Large intestine (tissue), 3 donors: ENCODE measurements around the gene FYCO1. TPM values are rescaled to one million over a fixed set of nuclear protein-coding genes. Genes with fewer than 3 reads are reported as not detected.

Source experiments
- DNase-seq, 2 donors: peaks; one replicate each; pipeline versions ENCODE4 v3.0.0 to v3.0.0-alpha.2; 2013
- H3K27ac ChIP-seq: one replicate; pipeline ENCODE4 v1.5.1; 2013; ENCODE audit warnings: low read length
- H3K27me3 ChIP-seq: 2 replicates; pipeline ENCODE4 v1.6.1; 2013; ENCODE audit warnings: low read length; ENCODE audit not compliant: control insufficient read depth, insufficient read depth
- H3K36me3 ChIP-seq: 2 replicates; pipeline ENCODE4 v1.6.1; 2013; ENCODE audit warnings: low read length; ENCODE audit not compliant: control insufficient read depth, insufficient read depth
- H3K4me1 ChIP-seq: one replicate; pipeline ENCODE4 v1.6.1; 2013; ENCODE audit warnings: low read length; ENCODE audit not compliant: control insufficient read depth, insufficient read depth
- H3K4me3 ChIP-seq: one replicate; pipeline ENCODE4 v1.5.1; 2013; ENCODE audit warnings: low read length
- H3K9me3 ChIP-seq: one replicate; pipeline ENCODE4 v1.6.1; 2013; ENCODE audit warnings: mild to moderate bottlenecking, low read depth, low read length, moderate library complexity; ENCODE audit not compliant: control insufficient read depth
- WGBS: methylation state at CpG from one replicate; pipeline ENCODE4 v1.1.5; 2013; ENCODE audit warnings: low lambda C conversion rate; ENCODE audit not compliant: insufficient coverage; 5-methylcytosine and 5-hydroxymethylcytosine counted together
- polyA plus RNA-seq: library from polyadenylated mRNA; unstranded; fragments of 120-200 nt; gene quantifications from one replicate; pipeline ENCODE4 v1.2.1, GENCODE V29; 2013

Gene FYCO1
- polyA plus RNA-seq, 1 donor, result 19.6 TPM

DNA sequence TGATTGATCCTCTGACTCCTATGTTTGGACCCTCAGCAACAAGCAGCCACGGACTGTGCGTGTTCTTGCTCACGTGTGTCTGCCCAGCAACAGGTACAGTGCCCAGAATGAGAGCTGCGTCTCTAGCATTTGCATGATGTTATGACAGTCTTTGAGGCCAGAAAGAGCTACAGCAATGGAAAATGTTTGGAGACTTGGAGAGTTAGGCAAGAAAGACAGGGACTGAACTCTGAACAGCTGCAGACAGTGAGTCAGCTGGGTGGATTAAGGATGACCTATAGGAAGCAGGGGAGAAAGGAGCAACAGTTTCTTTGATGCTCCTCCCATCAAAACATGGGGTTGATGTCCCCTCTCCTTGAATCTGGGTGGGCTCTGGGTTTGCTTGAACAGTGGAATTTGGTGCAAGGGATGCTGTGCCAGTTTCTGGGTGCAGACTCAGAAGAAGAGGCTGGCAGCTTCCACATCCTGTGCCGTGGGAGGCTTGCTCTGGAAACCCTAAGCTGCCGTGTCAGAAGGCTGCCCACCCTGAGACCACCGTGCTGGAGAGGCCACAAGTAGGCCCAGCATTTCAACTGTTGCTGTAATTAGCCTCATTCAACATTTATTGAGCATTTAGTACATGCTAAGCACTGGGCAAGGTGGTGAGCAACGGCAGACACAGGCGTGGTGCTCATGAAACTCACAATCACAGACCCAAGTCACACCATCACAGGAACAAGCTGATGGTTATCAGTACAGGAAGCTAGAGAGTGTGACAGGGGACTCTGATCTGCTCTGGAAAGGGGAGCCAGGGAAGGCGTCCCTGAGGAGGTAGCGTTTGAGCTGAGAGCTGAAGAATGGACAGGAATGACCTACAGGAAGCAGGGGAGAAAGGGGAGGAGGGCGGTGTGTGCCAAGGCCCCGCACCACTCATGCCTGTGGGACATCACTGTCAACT, 87.6 kb downstream of the FYCO1 start:
- Histone ChIP-seq H3K27ac (no peak overlapping the region), H3K4me3 (no peak overlapping the region), H3K4me1 (no peaks in the 10 kb centered on the region), H3K9me3 (no peaks in the 10 kb centered on the region), H3K27me3 (no peaks in the 10 kb centered on the region), H3K36me3 (no peaks in the 10 kb centered on the region)
- no CpG with 5 or more reads among the region's 13 CpGs for WGBS
- DNase-seq, result no peak

DNA sequence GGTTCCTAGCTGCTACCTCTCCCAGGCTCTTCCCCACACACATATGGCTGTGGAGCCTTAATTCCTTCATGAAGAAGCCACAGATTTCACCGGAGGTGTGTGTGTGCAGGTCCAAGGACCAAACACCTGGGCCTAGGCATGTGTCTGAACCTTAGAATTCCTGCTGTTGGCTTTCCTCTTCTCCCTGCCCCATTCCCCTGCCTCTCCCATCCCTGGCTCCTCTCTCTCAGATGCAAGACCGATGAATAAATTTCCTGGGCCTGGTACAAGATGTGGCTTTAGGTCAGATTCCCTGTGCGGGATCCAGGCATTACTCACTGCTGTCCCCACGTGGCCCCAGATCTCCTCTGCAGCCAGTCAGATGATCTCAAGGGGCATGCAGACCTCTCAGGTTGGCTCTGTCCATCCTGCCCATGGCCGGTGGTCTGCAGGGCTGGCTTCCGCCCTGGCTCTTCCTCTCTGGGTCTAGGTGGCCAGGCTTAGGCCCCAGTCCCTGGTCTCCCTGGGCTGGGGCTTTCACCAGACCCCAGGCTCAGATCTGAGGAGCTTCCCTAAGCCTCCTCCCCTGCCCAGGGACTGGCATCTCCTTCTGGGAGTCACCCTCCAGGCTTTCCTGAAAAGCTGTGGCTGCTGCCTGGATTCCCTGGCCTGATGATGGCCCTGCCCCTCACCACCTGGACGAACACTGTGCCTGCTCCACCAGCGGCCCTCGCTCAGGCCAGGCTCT, 88.8 kb downstream of the FYCO1 start:
- Histone ChIP-seq H3K27me3 (no peaks in the 10 kb centered on the region), H3K9me3 (no peaks in the 10 kb centered on the region), H3K36me3 (no peaks in the 10 kb centered on the region), H3K4me3 (no peak overlapping the region), H3K4me1 (no peaks in the 10 kb centered on the region), H3K27ac (no peak overlapping the region)
- no CpG with 5 or more reads among the region's 9 CpGs for WGBS
- no peak for DNase-seq

DNA sequence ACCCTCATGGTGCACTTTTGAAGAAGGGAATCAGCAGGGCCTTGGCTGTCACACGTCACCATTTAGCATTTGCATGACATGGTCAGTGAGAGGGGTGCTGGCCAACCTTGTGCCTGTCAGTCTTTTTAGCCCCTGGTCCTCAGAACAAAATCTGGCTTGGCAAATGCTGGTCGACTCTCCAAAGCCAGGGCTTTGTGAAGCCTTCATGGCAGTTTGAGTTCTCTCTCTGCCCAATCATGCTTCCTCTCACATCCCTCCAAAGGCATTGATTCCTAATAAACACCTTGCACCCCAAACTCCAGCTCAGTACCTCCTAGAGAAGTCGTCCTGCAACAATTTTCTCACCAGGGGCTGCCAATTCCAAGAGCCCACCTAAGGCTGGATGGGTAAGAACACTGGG, 89.9 kb downstream of the FYCO1 start:
- no peak overlapping the region for H3K27ac ChIP-seq
- DNase-seq, result no peak
- H3K4me3 ChIP-seq, result no peak overlapping the region
- no peaks in the 10 kb centered on the region for H3K27me3 ChIP-seq
- H3K9me3 ChIP-seq, result no peaks in the 10 kb centered on the region
- no peaks in the 10 kb centered on the region for H3K36me3 ChIP-seq
- no peaks in the 10 kb centered on the region for H3K4me1 ChIP-seq
- no CpG with 5 or more reads among the region's 3 CpGs for WGBS

DNA sequence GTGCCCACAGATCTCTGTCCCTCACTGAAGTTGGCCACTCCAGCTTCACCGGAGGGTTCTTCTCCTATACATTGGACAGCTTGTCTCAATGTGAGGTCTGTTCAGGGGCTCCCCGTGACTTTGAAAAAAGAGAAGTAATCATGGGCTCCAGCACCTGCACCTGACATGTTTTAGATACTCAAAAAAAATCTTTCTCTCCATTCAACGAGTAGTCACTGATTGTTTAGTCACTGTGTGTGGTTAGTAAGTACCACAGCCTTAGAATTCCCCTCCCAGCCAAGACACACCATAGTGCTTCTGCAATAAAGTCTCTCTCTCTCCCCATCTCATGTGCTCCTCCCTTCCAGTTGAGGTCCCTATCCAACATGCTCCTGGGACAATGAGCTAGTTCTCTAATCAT, 90.7 kb downstream of the FYCO1 start:
- DNase-seq, result no peak
- H3K4me1 ChIP-seq, result no peaks in the 10 kb centered on the region
- no peak overlapping the region for H3K4me3 ChIP-seq
- WGBS, result no CpG with 5 or more reads among the region's 3 CpGs
- H3K36me3 ChIP-seq, result no peaks in the 10 kb centered on the region
- no peak overlapping the region for H3K27ac ChIP-seq
- no peaks in the 10 kb centered on the region for H3K27me3 ChIP-seq
- no peaks in the 10 kb centered on the region for H3K9me3 ChIP-seq

DNA sequence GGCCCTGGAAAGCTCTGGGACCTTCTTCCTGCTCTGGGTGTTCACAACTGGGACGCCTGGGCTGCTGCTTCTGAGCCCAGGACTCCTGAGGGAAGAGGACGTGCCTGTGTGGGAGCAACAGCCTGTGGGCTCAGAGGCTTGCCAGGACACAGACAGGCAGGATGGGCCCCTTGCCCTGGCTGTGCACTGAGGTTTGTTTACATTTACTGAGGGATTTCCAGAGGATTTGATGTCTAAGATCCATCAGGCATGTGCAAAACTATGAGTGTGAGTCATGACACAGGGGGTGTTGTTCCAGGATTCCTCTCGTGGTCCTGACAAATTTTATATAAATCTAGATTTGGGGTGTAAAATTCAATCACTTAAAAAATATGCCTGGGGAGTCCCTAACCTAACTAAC, 98.7 kb downstream of the FYCO1 start:
- Histone ChIP-seq H3K27ac (no peak overlapping the region), H3K36me3 (no peaks in the 10 kb centered on the region), H3K4me3 (no peak overlapping the region), H3K9me3 (no peaks in the 10 kb centered on the region), H3K27me3 (no peaks in the 10 kb centered on the region), H3K4me1 (no peaks in the 10 kb centered on the region)
- no CpG with 5 or more reads among the region's 3 CpGs for WGBS
- no peak for DNase-seq

DNA sequence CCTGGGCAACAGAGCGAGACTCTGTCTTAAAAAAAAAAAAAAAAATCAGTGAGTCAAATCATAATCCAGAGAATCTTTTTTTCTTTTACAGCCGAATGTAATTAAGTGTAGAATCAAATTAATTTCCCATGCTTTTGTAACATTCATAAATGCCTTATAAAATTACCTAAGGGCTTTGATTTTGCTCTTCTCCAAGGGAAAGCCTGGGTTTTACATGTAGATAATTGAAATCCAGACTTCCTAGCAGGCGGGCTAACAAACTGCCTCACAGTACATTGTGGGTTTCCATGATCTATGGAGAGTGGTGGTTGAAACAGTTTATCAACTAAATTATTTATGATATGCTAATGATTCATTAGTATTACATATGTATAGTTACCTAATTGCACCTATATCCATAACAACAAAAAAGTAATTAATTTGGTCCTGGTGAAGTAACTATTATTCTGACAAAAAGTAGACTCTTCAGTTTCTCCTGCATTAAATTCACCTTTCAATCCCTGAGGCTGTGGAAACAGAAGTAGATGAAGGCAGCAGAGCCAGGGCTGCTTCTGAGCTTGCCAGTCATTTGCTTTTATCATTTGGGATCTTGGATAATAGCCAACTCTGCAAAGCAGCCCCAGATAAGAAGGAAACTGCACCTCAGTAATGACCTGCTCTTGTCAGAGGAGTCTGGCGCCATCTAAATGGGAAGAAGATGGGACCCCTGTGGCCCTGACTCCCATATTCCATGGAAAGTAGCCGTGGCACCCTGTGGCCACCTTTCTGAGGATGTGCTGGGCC, 99.7 kb downstream of the FYCO1 start:
- Histone ChIP-seq H3K27me3 (no peaks in the 10 kb centered on the region), H3K27ac (no peak overlapping the region), H3K4me3 (no peak overlapping the region), H3K4me1 (no peaks in the 10 kb centered on the region), H3K9me3 (no peaks in the 10 kb centered on the region), H3K36me3 (no peaks in the 10 kb centered on the region)
- WGBS, result no CpG with 5 or more reads among the region's 5 CpGs
- no peak for DNase-seq

DNA sequence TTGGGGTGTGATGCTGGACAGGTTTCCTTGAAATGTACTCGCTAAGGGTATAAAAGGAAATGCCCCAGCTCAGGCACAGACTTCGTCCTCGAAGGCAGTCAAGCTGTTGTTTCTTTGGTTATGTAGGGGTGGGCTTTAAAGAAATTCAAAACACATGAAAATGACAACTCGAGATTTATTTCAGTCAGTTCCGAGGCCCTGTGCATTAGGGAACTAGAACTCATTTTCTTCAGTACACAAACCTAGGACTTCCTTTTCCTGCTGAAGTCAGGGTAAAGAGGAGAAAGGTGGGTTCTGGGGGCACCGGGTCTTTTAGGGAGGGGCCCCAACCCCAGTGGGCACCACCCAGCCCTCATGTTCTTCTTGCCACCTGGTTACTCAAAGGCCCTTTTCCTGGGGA, 101.6 kb downstream of the FYCO1 start:
- no CpG with 5 or more reads among the region's 6 CpGs for WGBS
- no peaks in the 10 kb centered on the region for H3K27me3 ChIP-seq
- H3K27ac ChIP-seq, result no peak overlapping the region
- H3K4me1 ChIP-seq, result no peaks in the 10 kb centered on the region
- no peak for DNase-seq
- no peak overlapping the region for H3K4me3 ChIP-seq
- H3K36me3 ChIP-seq, result no peaks in the 10 kb centered on the region
- no peaks in the 10 kb centered on the region for H3K9me3 ChIP-seq

DNA sequence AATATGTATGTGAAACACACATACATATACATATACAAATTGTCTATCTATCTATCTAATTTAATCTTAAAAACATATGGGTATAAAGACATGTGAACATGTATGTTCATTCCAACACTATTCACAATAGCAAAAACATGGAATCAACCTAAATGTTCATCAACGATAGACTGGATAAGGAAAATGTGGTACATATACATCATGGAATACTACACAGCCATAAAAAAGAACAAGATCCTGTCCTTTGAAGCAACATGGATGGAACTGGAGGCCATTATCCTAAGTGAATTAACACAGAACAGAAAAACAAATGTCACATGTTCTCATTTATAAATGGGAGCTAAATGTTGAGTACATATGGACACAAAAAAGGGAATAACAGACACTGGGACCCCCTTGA, 103.5 kb downstream of the FYCO1 start:
- no peaks in the 10 kb centered on the region for H3K36me3 ChIP-seq
- DNase-seq, result no peak
- H3K9me3 ChIP-seq, result no peaks in the 10 kb centered on the region
- H3K27me3 ChIP-seq, result no peaks in the 10 kb centered on the region
- no CpG with 5 or more reads among the region's 1 CpG for WGBS
- H3K27ac ChIP-seq, result no peak overlapping the region
- no peaks in the 10 kb centered on the region for H3K4me1 ChIP-seq
- no peak overlapping the region for H3K4me3 ChIP-seq

DNA sequence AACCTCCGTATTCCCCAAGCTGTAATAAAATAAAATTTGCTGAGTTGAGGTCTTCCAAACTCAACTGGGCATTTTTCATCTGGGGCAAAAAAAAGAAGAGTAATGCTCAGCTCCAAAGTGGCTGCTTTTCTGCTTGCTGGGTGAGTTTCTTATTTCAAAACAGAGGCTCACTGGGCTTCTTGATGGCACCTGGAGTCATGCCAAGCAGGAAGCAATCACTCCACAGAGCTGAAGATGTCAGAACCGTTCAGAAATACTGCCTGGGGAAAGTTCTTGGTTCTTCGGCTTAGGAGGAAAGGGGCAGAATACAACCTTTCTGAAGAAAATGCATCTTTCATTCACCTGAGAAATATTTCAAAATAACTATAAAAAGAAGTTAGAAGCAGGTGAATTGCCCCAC, 105.2 kb downstream of the FYCO1 start:
- peak; percentile 64 to 84 for DNase-seq
- WGBS, result no CpG with 5 or more reads among the region's 3 CpGs

DNA sequence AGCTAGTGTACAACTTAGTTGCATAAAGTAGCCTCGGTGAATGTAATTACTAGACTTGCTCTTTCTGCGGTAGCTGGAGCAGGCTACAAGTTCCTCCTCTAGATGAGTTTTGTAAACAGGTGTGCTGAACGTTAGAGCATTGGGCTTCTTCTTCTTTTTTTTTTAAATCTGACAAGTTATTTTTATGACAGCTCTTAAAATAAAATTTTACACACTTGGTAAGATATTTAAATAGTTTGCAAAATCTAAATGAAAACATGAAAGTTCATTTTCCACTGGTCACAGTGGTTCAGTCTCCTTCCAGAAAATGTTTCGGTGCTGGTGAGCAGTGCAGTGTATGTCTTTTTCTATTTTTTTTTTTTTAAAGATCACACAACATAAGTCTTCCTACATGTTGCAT, 106.3 kb downstream of the FYCO1 start:
- 73% methylated on average over 4 of the region's 4 CpGs for WGBS
- no peak overlapping the region for H3K27ac ChIP-seq
- H3K4me3 ChIP-seq, result no peak overlapping the region
- no peaks in the 10 kb centered on the region for H3K27me3 ChIP-seq
- H3K4me1 ChIP-seq, result no peaks in the 10 kb centered on the region
- no peaks in the 10 kb centered on the region for H3K36me3 ChIP-seq
- DNase-seq, result no peak
- H3K9me3 ChIP-seq, result no peaks in the 10 kb centered on the region

More for the DNA sequence above, 105.2 kb downstream of the FYCO1 start:
- no peaks in the 10 kb centered on the region for H3K36me3 ChIP-seq
- H3K27ac ChIP-seq, result no peak overlapping the region
- H3K27me3 ChIP-seq, result no peaks in the 10 kb centered on the region
- H3K4me3 ChIP-seq, result no peak overlapping the region
- no peaks in the 10 kb centered on the region for H3K4me1 ChIP-seq
- no peaks in the 10 kb centered on the region for H3K9me3 ChIP-seq
